Memory B cell (primary cell): ENCODE data around the gene PRAMEF14.
"Not testable (repeated sequence)": the region's sequence is repeated elsewhere in the genome, so short reads cannot be mapped to it uniquely, and the experiment has no call there.

Source experiments
- ATAC-seq: fragments of 150-1000 bp; cut with Tn5 transposase; 2 replicates; pipeline ENCODE4 v1.10.0; 2021; ENCODE audit warnings: low read depth, mild to moderate bottlenecking, moderate library complexity
- DNase-seq, 2 donors: peaks; one replicate each; pipeline ENCODE4 v3.0.0; 2022; ENCODE audit warnings: low spot score in 2 of 2
- H3K27ac Mint-ChIP-seq: one replicate; pipeline ENCODE4 v1.8.0; 2022; ENCODE audit warnings: mild to moderate bottlenecking, moderate library complexity, mixed read lengths
- H3K27me3 Mint-ChIP-seq: one replicate; pipeline ENCODE4 v1.8.0; 2022; ENCODE audit warnings: mixed read lengths
- H3K36me3 Mint-ChIP-seq: one replicate; pipeline ENCODE4 v1.8.0; 2022; ENCODE audit warnings: mild to moderate bottlenecking, mixed read lengths
- H3K4me1 Mint-ChIP-seq: one replicate; pipeline ENCODE4 v1.8.0; 2022; ENCODE audit warnings: mixed read lengths
- H3K4me3 Mint-ChIP-seq: one replicate; pipeline ENCODE4 v1.8.0; 2022; ENCODE audit warnings: mild to moderate bottlenecking, moderate library complexity, mixed read lengths
- H3K9me3 Mint-ChIP-seq: one replicate; pipeline ENCODE4 v1.8.0; 2022; ENCODE audit warnings: mixed read lengths

The PRAMEF14 gene

GRCh38 chr1:13347034-13347433 lies at the start of gene PRAMEF14:
PRAMEF14 (minus strand) TSS chr1:13347134; CDS start chr1:13345314, 1,820 bp downstream.
- H3K4me1 Mint-ChIP-seq, H3K27ac Mint-ChIP-seq, H3K9me3 Mint-ChIP-seq, H3K36me3 Mint-ChIP-seq, ATAC-seq, H3K4me3 Mint-ChIP-seq, DNase-seq, H3K27me3 Mint-ChIP-seq: not testable (repeated sequence)

GRCh38 chr1:13395311-13395710 lies 48.4 kb upstream of the PRAMEF14 start:
- H3K27ac Mint-ChIP-seq, H3K27me3 Mint-ChIP-seq, DNase-seq, H3K4me1 Mint-ChIP-seq, ATAC-seq, H3K4me3 Mint-ChIP-seq, H3K9me3 Mint-ChIP-seq, H3K36me3 Mint-ChIP-seq: not testable (repeated sequence)

DNA sequence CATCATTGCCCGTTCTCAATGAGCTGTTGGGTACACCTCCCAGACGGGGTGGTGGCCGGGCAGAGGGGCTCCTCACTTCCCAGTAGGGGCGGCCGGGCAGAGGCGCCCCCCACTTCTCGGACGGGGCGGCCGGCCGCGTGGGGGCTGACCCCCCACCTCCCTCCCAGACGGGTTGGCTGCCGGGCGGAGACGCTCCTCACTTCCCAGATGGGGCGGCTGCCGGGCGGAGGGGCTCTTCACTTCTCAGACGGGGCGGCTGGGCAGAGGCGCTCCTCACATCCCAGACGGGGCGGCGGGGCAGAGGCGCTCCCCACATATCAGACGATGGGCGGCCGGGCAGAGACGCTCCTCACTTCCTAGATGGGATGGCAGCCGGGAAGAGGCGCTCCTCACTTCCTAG lies 47.8 kb upstream of the PRAMEF14 start:
- H3K36me3 Mint-ChIP-seq, H3K4me3 Mint-ChIP-seq, ATAC-seq, H3K9me3 Mint-ChIP-seq, H3K4me1 Mint-ChIP-seq, H3K27me3 Mint-ChIP-seq, H3K27ac Mint-ChIP-seq, DNase-seq: not testable (repeated sequence)

DNA sequence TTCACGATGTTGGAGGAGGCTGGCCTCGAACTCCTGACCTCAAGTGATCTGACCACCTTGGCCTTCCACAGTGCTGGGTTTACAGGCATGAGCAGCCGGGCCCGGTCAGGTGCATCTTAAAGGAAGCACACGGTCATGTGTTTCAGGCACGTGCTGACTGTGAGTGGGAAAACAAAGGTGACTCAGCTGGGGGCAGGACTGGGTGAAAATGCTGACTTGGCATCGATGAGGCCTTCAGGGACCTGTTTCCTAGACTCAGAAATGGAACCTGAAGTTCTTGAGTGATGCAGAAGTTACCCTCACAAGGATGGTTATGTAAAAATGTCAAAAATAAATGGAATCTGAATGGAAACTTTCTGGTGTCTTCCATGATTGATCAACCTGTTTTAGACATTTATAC lies 46.1 kb upstream of the PRAMEF14 start:
- not testable (repeated sequence) for H3K27ac Mint-ChIP-seq, DNase-seq, H3K4me1 Mint-ChIP-seq, H3K36me3 Mint-ChIP-seq, ATAC-seq, H3K27me3 Mint-ChIP-seq, H3K4me3 Mint-ChIP-seq, H3K9me3 Mint-ChIP-seq

GRCh38 chr1:13389332-13389731 lies 42.4 kb upstream of the PRAMEF14 start, which contains the start of gene PRAMEF17:
PRAMEF17 (plus strand) TSS chr1:13389632; CDS start chr1:13389658, 26 bp downstream.
- not testable (repeated sequence) for H3K36me3 Mint-ChIP-seq, DNase-seq, H3K4me1 Mint-ChIP-seq, H3K4me3 Mint-ChIP-seq, H3K27ac Mint-ChIP-seq, H3K9me3 Mint-ChIP-seq, ATAC-seq, H3K27me3 Mint-ChIP-seq

- H3K27ac Mint-ChIP-seq, H3K4me3 Mint-ChIP-seq, H3K27me3 Mint-ChIP-seq, DNase-seq, H3K9me3 Mint-ChIP-seq, H3K4me1 Mint-ChIP-seq, H3K36me3 Mint-ChIP-seq, ATAC-seq: not testable (repeated sequence)
Observed at GRCh38 chr1:13380380-13380779, 33.4 kb upstream of the PRAMEF14 start.

- DNase-seq, ATAC-seq, H3K4me3 Mint-ChIP-seq, H3K4me1 Mint-ChIP-seq, H3K9me3 Mint-ChIP-seq, H3K27me3 Mint-ChIP-seq, H3K27ac Mint-ChIP-seq, H3K36me3 Mint-ChIP-seq: not testable (repeated sequence)
Observed at GRCh38 chr1:13378983-13379382, 32.0 kb upstream of the PRAMEF14 start.

GRCh38 chr1:13368544-13368943 lies 21.6 kb upstream of the PRAMEF14 start:
- H3K9me3 Mint-ChIP-seq, H3K36me3 Mint-ChIP-seq, H3K4me1 Mint-ChIP-seq, H3K27me3 Mint-ChIP-seq, ATAC-seq, H3K27ac Mint-ChIP-seq, H3K4me3 Mint-ChIP-seq, DNase-seq: not testable (repeated sequence)

- not testable (repeated sequence) for H3K4me1 Mint-ChIP-seq, H3K4me3 Mint-ChIP-seq, H3K36me3 Mint-ChIP-seq, ATAC-seq, DNase-seq, H3K9me3 Mint-ChIP-seq, H3K27ac Mint-ChIP-seq, H3K27me3 Mint-ChIP-seq
Observed at GRCh38 chr1:13366536-13366935, 19.6 kb upstream of the PRAMEF14 start.

DNA sequence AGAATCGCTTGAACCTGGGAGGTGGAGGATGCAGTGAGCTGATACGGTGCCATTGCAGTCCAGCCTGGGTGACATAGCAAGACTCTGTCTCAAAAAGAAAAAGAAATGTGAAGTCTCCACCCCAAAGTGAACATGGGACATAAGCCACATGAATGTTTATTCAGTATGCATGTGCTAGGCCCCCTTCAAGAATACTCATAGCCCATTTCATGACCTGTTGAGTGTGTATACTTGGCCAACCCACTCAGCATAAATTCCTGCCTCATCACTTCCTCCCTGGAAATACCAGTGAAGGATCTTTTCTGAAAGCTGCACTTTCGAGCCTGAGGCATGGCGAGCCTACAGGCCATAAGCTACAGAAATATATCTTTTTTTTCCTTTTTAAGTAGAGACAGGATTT lies 18.0 kb upstream of the PRAMEF14 start:
- H3K9me3 Mint-ChIP-seq, H3K4me1 Mint-ChIP-seq, H3K27ac Mint-ChIP-seq, H3K36me3 Mint-ChIP-seq, H3K4me3 Mint-ChIP-seq, H3K27me3 Mint-ChIP-seq, ATAC-seq, DNase-seq: not testable (repeated sequence)

DNA sequence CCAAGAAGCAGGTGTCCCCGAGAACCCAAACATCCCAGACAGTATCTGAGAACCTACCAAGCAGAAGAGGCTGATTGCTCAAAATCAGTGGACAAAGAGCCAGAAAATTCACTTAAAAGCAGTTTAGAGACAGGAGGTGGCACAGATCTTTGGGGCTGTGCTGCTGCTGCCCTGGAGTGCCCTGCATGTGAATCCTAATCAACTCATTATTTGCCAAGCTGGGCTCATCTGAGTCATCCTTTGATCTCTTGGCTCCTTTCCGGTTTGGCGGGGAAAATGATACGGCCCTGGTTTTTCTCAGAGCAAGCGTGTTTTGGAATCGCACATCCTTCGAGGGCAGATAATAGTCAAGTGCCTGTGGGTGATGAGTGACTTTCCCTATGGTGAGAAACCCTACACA lies 15.4 kb upstream of the PRAMEF14 start:
- ATAC-seq, H3K27ac Mint-ChIP-seq: not testable (repeated sequence)

DNA sequence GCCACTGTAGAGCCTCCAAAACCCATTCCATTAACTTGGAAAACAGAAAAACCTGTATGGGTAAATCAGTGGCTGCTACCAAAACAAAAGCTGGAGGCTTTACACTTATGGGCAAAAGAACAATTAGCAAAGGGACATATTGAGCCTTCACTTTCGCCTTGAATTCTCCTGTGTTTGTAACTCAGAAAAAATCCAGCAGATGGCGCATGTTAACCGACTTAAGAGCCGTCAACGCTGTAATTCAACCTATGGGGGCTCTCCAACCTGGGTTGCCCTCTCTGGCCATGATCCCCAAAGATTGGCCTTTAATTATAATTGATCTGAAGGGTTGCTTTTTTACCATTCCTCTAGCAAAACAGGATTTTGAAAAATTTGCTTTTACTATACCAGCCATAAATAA lies 9.8 kb upstream of the PRAMEF14 start:
- not testable (repeated sequence) for H3K27ac Mint-ChIP-seq, H3K27me3 Mint-ChIP-seq, H3K4me1 Mint-ChIP-seq, H3K9me3 Mint-ChIP-seq, H3K4me3 Mint-ChIP-seq, H3K36me3 Mint-ChIP-seq
- peak; percentile 29 for ATAC-seq
- peak; percentile 44 to 45 for DNase-seq

More for the DNA sequence above, 15.4 kb upstream of the PRAMEF14 start:
- H3K4me3 Mint-ChIP-seq, H3K27me3 Mint-ChIP-seq, H3K36me3 Mint-ChIP-seq, DNase-seq, H3K9me3 Mint-ChIP-seq, H3K4me1 Mint-ChIP-seq: not testable (repeated sequence)

DNA sequence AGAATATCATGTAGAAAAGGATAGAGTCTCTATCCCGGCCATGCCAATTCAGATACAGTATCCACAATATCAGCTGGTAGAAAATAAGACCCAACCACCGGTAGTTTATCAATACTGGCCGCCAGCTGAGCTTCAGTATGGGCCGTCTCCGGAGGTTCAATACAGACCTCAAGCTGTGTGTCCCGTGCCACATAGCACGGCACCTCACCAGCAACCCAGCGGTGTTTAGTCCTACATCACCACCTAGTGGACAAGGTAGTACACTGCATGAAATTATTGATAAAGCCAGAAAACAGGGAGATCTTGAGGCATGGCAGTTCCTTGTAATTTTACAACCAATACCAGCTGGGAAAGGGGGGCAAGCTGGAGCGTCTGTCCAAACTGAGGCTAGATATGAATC lies 7.5 kb upstream of the PRAMEF14 start:
- ATAC-seq, H3K9me3 Mint-ChIP-seq, H3K4me3 Mint-ChIP-seq: not testable (repeated sequence)

DNA sequence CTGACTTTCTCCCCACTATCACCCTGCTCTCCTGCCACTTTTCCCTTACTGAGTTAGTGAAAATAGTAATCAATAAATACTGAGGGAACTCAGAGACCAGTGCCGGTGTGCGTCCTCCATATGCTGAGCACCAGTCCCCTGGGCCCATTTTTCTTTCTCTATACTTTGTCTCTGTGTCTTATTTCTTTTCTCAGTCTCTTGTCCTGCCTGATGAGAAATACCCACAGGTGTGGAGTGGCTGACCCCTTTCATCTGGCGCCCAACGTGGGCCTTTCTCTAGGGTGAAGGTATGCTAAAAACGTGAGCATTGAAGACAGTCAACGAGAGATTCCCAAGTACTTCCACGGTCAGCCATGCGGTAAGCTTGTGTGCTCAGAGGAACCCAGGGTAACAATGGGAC lies 6.5 kb upstream of the PRAMEF14 start:
- ATAC-seq, H3K9me3 Mint-ChIP-seq, H3K36me3 Mint-ChIP-seq, DNase-seq, H3K27me3 Mint-ChIP-seq, H3K4me1 Mint-ChIP-seq, H3K4me3 Mint-ChIP-seq, H3K27ac Mint-ChIP-seq: not testable (repeated sequence)

More for the DNA sequence above, 7.5 kb upstream of the PRAMEF14 start:
- not testable (repeated sequence) for H3K4me1 Mint-ChIP-seq, DNase-seq, H3K27ac Mint-ChIP-seq, H3K27me3 Mint-ChIP-seq, H3K36me3 Mint-ChIP-seq

DNA sequence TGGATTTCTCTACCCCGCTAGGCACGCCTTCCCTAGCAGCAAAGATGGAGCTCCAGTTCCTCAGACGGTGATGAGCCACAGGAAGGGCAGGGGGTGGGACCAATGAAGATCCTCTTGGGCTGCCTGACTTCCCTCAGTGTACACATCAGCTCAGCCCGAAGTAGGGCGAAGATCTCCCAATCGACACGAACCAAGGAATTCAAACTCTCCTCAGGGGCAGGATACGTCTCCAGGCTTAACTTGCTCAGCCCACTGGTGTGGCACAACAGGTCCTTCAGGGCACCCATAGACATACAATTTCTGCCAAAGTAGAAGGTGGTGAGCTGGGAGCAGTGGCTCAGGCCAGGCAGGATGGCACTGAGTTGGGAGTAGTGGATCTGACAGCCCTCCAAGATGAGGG lies 4.4 kb downstream of the PRAMEF14 start:
- ATAC-seq, DNase-seq, H3K4me1 Mint-ChIP-seq, H3K4me3 Mint-ChIP-seq, H3K27ac Mint-ChIP-seq, H3K27me3 Mint-ChIP-seq, H3K36me3 Mint-ChIP-seq, H3K9me3 Mint-ChIP-seq: not testable (repeated sequence)
